NCI-H345 treated with DMSO at 0.1 percent for 48 hours (cell line): Measurements from ENCODE around the gene DNAI7.

ENCODE experiments used
- DNase-seq: peaks from one replicate; lab custom pipeline; 2025; ENCODE audit not compliant: unreplicated experiment; lab: John Stamatoyannopoulos, UW

The DNAI7 gene

DNA sequence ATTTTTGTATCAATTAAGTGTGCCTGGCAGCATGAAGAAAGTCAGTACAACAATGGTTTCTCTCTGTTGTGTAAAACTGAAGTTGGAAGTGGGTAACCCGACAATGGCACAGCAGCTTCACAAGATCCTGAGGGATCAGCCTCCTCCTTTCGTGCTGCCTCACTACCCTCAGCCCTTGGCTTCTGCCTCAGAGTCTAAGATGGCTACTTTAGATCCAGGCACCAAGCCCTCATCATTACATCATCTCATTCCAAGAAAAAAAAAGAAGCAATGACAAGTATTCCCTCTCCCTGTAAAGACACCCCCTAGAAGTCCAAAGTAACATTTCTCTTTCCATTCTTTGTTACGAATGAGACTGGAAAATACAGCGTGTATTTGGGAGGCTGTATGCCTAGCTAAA is 92.6 kb downstream of the DNAI7 start:
- no peak for DNase-seq

DNA sequence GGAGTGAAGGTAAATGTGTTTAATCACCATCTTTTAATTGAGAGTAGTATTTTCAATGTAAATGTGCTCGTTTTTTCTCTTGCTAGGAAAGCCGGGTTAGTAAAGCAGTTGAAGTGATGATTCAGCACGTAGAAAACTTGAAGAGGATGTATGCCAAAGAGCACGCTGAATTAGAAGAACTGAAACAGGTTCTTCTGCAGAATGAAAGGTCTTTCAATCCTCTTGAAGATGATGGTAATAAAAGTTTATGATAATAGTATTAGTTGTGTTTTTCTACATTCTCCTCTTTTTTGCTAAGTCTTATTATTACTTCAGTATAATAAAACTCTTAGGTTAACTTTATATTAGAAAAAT is 93.9 kb downstream of the DNAI7 start:
- no peak for DNase-seq

DNA sequence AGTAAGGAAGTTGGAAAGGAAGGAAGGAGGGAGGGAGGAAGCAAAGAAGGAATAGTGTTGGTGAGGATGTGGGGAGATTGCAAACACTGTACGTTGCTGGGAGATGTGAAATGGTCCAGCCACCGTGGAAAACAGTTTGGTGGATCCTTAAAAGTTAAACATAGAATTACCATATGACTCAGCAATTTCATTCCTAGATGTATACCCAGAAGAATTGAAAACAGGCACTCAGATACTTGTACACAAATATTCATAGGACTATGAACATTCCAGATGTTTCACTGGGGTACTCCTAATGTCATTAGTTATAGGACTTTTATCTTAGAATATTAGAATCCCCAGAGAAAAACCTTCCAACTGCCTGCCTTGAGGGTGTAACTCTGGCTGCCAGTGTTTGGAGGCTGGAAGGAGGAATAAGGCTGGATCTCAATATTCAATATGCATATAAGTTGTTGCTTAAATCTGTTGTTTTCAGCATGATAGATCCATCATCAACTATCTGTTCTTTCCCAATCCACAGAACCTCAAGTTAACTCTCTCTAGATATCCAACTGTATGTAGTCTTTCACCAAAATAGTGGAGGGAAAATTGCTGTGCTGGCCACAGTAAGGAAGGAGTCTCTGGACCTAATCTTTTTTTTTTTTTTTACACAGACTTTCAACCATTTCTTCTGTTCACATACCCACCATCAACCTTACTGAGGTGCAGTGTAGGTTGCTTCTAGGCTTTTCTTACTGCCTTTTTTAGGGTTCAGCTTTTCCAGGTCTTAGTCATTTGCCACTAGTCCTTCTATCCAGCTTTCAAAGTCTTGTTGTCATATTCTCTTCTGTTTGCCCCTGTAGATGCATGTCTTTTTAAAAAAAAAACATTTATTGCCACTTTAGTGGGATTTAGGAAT is 94.5 kb downstream of the DNAI7 start:
- DNase-seq, result no peak

DNA sequence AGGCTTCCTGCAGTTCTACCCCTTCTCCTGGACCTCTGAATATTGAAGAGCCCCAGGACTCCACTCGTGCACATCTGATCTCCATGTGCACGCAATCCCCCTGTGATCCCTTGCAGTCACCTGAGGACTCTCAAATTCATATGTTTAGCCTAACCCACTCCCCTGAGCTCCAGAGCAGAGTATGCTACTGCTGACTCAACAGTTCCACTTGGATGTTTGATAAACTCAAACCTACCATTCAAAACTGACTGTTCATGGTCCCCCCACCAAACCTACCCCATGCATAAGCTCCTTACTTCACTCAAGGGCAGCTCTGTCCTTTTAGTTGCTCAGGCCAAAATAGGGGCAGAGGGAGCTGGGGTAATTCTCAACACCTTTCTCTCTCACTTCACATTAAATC is 96.0 kb downstream of the DNAI7 start:
- no peak for DNase-seq

DNA sequence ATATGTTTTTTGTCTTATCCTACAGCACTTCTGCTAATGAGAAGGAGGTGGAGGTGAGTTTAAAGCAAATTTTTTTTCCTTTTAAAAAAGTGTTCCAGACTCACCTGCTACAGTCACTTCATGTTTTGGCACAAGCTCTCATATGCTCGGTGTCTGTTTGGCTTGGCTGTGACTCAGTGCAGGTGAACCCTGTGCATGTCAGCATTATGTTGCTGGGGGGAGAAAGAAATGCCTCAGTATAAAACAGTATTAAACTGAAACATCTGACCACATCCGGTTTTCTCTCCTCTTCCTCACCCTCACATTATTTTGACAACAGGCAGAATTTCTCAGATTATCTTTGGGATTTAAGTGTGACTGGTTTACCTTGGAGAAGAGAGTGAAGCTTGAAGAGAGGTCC is 105.2 kb downstream of the DNAI7 start:
- no peak for DNase-seq

DNA sequence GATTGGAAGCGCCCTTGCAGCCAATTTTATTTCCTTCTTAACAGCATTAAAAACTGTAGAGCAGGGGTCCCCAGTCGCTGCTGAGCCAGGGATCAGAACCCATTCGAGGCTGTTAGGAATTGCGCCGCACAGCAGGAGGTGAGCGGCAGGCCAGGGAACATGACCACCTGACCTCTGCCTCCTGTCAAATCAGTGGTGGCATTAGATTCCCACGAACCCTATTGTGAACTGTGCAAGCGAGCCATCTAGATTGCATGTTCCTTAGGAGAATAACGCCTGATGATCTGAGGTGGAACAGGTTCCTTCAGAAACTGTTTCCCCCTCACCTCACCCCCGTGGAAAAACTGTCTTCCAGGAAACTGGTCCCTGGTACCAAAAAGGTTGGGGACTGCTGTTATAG is 107.4 kb downstream of the DNAI7 start:
- no peak for DNase-seq

DNA sequence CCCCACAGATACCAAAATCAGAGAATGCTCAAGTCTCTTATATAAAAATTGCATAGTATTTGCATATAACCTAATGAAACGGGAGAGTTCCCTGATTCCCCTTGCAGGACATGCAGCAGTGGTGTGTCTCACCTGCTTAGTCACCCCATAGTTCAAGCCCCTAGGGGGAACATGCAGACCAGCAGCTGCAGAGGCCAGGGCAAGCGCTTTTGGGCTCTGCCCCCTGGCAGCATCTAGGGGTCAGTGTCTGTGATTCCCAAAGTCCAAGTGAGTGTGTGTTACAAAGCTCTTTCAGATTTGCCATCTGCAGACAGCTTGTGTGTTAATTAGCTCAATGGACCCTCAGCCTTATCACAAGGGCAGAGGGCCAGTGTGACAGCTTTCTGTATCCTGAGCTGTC is 110.1 kb downstream of the DNAI7 start:
- DNase-seq, result no peak

DNA sequence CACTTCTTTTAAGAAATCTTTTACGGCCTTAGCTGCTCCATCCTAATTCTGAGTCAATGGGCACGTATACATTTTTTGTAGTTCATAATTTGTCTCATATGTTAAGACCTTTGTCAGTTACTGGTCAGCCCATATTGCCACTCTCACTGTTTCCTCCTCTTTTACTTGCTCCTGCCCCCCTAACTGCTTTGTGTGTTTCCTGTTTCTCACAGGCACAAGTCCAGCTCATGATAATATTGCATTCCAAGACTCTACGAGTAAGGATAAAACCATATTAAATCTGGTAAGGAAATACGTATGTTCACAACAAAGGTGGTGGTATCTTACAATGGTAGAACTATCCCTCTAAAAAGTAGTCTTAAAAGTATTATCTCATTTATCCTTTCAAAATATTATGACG is 111.7 kb downstream of the DNAI7 start:
- no peak for DNase-seq

DNA sequence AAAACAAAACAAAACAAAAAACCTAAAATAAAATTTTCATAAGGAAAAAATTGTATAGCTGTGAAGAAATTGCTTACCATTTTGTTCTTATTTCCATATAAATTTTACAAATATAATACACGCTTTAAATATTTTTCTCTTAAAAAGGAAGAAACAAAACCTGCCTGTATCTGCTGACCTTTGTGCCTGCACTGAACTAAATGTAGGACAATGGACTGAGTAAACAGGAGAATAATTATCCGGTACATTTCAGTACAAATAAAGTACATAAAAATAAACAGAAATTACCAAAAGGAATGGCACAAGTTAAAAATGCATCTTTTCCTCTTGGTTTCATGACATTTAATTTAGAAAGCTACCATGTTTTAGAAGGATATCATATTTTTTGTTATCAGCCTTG is 112.3 kb downstream of the DNAI7 start:
- no peak for DNase-seq

DNA sequence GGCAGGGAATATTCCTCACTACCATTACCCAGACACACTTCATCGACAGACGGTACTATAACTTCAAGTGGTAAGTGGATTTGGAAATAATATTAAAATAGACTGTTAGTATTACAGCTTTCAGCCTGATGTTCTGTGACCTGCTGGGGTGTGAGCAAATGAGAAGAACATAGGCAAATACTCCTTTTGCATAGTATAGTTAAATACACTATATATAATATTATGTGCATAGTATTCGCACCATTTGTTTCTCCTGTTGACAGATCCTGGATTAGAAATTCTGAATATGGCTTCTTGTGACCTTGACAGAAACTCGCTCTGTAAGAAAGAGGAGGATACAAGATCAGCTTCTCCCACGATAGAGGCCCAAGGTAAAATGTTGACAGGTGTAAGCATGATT is 115.6 kb downstream of the DNAI7 start:
- no peak for DNase-seq

DNA sequence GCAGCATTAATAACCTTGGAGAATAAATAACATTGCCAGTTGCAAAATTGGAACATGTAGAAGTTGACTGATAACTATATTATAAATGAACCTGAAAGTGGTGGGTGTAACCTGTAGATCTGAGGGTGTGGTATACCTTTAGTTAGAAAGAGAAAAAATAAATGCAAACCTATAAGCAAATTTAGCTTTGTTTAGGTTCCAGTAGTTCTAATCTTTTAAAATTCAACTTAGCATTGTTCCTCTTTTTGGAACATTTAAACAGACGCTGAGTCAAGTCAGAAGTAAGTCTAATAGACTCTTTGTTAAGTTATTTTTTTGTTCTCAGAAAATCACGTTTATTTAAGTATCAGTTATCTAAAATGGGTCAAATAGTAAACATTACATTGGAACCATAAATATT is 120.0 kb downstream of the DNAI7 start:
- no peak for DNase-seq

DNA sequence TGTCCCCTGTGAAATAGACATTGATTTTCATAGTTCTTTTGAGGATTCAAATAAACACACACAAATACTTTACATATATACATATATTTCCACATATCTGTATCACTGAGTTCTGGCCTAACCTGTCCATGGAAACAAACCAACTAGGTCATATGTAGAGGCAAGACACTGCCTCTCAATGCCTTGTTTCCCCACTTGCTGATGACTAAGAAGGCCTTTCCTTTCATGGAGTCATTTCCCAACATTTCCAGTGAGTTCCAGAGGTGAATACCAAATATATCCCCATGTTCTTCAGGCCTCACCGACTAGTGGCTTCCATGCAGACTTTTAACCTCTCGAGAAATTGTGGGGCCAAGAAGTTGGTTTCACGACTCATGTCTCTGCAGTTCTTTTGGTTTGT is 120.8 kb downstream of the DNAI7 start:
- DNase-seq, result no peak

DNA sequence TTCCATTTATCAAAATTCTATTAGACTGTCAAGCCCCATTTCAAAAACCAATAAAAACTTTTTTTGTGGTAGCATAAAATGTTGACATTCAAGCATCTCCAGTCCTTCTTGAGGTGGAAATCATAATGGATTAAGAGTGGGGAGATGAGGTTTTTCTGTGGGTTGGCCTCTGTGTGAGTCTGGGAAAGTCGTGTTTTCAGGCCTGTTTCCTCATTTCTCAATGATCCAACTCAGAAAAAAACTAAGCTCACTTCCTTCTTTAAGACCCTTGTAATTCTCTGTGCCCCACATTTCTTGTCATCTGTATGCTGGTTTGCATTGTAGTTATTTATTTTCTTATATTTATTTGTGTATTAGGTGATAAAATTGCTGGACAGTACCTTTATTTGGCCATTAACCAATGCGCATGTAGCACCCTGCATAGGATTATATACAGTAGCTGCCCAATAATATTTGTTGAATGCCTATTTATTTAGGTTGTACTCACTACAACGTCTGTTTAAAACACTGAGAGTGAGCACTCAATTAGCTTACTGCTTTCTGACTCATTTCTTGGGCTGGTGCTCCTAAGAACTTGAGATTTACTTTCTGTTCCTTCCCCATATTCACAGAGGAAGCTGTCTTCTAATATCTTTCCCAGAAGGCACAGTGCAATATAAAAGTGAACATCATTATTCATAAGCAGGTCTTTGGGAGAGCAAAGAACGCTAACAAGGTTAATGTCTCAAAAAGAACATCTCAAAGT is 121.9 kb downstream of the DNAI7 start:
- no peak for DNase-seq

DNA sequence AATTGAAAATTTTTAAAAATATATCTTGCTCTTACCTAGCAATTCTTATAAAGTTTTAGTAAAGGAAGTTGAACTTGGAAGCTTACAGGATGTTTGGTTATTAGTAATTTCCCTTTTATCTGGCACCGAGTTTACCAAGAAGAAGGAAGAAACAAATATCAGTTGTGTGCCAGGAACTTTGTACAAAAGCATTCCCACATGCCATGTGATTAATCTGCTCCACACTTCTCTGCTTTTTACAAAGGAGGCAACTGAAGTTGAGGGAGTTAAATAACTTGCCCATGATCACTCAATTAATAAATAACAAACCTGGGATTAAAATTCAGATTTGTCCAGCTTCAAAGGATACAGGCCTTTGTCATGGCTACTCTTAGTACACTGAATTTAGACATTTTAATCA is 123.6 kb downstream of the DNAI7 start:
- no peak for DNase-seq

DNA sequence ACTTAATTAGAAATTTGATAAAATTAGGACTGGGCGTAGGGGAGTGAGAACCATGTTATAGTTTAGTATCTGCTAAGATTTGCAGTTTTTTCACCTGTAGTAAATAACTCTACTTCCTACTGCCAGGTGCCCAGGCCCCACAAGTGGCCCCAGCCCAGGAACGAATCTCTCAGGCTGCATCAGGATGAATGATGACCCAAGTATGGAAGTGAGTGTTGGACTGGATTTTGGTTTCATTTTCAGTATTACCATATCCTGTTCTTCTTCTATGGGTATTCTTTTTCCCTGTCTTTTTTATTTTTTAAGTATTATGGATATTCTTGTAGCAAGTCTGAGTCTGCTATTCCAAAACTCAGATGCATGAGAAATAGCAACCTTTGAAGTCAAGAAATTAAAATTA is 125.7 kb downstream of the DNAI7 start:
- no peak for DNase-seq

DNA sequence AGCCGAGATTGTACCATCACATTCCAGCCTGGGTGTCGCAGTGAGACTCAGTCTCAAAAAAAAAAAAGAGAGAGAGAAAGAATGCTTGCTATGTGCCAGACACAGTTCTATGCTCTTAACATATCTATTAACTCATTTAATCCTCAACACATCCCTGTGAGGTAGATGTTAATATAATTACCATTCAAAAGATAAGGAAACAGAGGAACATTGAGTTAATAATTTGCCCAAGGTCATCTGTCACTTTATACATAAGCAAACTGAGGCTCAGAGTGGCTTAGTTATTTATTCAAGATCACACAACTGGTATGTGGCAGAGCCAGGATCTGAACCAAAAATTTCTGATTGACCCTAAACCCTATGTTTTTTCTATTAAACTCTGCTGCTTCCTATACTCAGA is 129.9 kb downstream of the DNAI7 start:
- no peak for DNase-seq

DNA sequence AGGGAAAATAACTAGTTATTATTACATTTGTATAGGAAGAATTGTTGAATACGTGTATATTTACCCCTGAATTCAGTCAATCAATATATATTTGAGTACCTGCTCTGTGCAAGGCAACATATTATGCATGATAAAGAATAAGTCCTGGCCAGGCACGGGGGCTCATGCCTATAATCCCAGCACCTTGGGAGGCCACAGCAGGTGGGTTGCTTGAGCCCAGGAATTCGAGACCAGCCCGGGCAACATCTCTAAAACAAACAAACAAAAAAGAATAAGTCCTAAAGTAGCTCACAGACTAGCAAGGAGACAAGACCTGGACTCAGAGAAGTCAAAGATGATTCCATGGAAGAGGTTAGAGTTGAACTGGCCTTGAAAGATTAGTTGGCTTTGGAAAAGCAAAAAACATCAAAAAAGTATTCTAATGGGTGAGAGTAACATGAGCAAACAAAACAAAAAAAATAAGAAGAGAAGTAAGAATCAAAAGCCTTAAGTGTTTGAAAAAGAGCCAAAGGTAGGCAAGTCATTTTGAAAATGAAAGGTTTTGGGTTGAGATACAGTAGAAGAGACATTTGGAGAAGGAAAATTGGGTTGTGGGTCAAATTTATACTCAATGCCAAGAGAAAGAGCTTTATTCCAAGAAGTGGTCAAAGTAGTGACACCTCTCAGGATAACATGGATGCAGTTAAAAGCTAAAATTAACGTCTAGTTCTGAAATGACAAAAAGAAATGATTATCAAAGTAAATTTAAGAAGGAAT is 130.9 kb downstream of the DNAI7 start:
- DNase-seq, result no peak

DNA sequence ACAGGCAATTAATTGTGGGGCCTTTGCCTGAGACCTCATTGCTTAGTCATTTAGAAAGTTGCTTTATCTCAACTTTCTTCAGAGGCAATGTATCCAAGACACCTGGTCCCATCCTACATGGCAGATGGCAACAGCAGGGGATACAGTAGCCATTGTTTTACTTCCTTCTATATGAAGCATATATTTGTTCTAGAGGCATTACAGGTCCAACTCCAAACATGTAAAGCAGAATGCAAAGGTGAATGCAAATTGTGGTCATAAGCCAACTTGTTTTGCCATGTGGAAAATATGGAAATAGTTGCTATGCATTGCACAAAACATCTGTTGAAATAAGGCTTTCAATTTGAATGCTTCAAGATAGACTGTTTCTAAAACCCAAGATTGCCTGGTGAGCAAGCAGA is 136.3 kb downstream of the DNAI7 start:
- no peak for DNase-seq
